T follicular helper cell (primary cell): ENCODE results near the gene NCAM1.

Source experiments
- DNase-seq: peaks from one replicate; pipeline ENCODE4 v3.0.0-alpha.2; 2020; ENCODE audit warnings: low read depth

NCAM1 gene

DNA sequence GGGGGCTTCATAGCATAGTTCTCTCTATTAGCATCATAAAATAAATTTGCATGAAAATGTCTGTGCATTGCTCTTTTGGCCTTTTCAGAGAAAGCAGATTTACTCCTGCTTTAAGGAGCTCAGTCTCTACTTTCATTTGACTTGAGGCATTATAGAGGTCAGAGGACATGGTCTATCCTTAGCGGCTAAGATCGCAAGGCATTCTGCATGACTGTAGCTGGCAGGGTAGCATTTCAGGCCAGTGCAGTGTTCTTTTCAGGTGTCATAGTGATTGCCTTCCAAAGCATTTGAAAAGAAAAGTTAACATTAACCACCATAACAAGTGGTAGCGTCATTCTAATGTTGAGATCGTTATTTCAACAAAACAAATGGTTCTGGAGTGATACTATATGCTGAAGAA lies 126.5 kb downstream of the NCAM1 start:
- DNase-seq: no peak

- DNase-seq: no peak
These were observed 129.7 kb downstream of the NCAM1 start for GRCh38 chr11:113090716-113091480.

DNA sequence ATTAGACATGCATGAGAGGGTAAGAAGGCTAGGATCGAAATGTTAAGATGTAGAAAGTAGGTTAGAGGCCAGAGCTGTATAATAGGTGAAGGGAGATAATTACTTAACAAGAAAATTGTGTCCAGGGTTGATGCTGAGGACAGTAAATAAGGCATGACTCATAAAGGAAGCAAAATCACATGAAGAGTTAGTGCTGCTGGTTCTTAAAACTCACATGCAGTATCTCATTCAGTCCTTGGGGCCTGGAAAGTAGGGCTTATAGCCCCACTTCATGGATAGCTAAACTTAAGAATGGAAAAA lies 130.2 kb downstream of the NCAM1 start:
- no peak for DNase-seq

DNA sequence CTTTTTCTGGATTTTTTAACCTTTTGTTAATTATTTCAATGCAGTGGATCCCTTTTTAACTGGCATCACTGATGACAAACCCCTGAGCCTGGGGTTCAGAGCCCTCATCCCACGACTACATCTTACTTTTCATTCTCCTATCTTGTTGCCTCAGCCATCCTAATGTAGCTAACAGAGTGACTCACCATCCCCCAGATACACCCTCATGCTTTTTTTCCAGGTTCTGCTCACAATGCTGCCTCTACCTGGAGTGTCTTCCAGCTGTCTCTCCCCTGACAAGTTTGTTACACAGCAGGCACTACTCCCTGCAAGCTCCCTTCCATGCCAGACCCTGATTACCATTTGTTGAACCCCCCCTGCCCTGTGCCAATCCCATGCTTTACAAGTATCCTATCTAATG lies 135.4 kb downstream of the NCAM1 start:
- no peak for DNase-seq

GRCh38 chr11:113103932-113104690 lies 142.9 kb downstream of the NCAM1 start:
- no peak for DNase-seq

GRCh38 chr11:113104691-113105251 lies 143.6 kb downstream of the NCAM1 start:
- no peak for DNase-seq

- DNase-seq: no peak
These were observed 144.4 kb downstream of the NCAM1 start for GRCh38 chr11:113105592-113105991.

- no peak for DNase-seq
These were observed 145.3 kb downstream of the NCAM1 start for GRCh38 chr11:113106507-113106906.

DNA sequence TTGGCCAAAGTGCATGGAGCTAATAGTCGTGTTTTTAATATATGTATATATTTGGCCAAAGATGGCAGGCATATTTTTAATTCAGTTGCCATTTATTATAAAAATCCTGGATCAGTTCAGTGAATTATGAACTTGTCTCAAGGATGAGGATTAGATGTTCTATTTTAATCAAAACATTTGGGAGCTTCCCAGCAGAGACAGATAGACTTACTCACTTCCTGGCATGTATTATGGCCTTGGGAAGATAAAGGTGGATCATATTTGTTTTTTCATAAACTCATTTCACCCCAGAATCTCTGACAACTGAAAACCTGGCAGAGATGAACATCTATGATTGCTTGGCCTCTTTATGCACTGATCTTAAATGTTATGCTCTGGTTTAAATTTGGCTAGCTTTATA lies 148.8 kb downstream of the NCAM1 start:
- no peak for DNase-seq

DNA sequence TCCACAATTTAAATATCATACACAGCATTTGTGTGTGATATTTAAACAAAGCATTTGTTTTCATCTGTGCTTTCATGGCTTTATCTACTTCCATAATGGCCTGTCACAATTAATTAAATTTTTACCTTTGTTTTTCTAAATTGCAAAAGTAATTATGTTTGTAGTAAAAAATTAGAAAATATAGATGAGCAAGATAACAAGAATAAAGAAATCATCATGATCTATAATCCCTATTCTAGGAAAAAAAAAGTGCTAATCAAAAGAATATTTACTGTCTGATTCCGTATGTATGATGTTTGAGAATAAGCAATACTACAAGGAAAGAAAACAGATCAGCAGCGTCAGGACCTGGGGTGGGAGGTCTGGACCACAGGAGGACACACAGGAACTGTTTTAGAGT lies 149.9 kb downstream of the NCAM1 start:
- no peak for DNase-seq

DNA sequence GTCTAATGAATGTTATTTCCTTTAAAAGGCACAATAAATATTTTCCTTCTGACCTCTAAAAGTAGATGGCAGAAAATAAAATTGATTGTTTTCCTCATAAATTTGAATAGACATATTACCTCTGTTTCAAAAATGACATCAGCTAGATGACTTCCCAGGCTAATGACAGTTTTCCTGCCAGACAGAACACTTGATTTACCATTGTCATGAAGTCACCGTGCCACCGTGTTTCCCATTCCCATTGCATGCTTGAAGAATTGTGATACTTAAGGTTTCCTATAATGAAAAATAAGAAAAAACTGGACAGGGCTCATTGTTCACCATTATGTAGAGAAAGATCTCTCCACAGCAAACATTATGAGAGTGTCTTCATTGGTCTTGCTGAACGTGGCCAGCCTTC lies 151.1 kb downstream of the NCAM1 start:
- no peak for DNase-seq

DNA sequence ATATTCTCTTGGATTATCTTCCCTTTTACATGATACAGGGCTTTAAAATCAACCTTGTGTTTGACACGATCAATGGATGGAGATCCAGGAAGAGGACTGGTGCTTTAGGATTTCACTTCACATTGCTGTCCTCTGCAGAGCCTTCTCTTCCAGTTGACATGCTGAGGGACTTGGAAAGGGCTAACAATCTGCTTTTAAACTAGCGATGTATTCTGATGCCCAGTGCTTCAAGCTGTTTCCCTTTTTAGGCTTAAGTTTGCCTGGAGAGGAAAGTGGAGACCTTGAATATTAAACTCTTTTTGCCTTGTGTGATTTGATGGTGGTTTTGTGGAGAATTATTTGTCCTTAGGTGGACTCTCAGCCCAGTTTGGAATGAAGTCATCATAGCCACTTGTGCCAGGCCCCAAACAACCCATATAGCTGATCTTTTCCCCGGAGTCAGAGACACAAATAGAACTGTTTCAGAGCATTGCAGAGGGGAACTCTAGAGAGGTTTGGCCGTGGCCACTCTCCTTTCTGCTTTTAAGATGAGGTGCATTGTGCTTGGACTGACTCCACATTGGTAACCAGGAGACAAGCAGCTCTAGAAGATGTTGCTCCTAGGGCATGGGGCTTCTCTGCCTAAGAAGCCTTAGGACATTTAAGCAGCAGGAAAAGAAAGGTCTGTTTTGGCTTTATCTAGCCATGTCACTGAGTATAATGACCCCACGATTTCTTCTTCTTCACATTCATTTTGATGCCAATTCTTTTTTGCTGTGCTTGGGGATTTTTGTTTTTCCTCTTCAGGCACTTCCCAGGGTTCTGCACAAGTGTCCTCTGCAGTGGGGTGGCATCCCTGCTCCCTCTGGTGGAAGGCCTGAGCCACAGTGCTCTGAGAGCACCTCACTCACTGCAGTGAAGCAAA lies 152.8 kb downstream of the NCAM1 start:
- DNase-seq: no peak

- no peak for DNase-seq
These were observed 153.4 kb downstream of the NCAM1 start for GRCh38 chr11:113114705-113115027.

GRCh38 chr11:113118104-113118503 lies 156.9 kb downstream of the NCAM1 start:
- DNase-seq: no peak

GRCh38 chr11:113119074-113119473 lies 157.9 kb downstream of the NCAM1 start:
- no peak for DNase-seq

DNA sequence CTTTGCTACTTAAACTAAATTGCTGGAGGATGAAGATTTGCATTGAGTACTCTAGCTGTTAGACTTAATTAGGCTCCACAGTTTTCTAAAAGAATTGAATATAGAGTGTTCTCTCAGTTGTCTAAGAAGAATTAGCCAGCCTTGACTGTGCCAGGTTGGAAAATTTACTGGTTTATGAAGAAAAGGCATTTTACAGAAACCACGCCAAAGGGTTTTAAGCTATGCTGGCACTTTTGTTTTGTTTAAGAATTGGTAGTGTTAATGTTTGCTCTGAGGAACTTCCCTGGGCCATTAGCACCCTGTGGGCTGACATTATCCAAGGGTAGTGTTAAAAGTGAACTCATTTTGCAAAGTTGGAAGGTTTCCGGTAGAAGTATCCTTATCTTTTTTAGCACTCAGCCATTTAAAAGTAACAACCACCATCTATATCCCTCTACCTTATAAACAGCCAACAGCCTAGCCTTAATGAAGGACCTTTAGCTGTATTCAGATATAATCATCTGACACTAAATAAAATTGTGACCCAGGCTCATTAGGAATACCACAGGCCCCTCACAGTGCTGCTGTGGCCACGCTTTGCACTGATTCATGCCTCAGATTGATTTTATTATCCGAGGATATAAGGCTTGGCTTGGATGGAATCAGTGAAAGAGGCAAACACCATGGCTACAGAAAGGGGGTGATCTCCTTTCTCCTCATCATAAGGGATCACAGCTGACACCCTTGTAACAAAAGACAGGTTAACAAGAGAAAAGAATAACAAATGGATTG lies 158.9 kb downstream of the NCAM1 start:
- DNase-seq: no peak

DNA sequence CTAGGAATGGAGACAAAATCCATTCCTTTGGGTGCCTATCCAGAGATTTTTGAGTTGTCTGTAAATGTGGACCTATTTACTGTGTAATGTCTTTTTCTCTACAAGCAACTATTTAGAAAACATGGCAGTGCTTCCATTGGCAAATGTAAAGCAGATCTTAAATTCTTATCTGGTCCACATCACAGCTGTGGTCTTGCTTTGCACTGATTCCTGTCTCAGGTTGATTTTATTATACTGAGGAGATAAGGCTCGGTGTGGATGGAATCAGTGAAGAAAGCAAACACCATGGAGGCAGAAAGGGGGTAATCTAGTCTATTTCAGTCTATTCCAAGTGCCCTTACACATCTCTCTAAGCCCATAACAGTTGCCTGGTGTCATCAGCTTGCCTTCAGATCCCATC lies 160.5 kb downstream of the NCAM1 start:
- no peak for DNase-seq

GRCh38 chr11:113124006-113124405 lies 162.8 kb downstream of the NCAM1 start:
- DNase-seq: no peak

DNA sequence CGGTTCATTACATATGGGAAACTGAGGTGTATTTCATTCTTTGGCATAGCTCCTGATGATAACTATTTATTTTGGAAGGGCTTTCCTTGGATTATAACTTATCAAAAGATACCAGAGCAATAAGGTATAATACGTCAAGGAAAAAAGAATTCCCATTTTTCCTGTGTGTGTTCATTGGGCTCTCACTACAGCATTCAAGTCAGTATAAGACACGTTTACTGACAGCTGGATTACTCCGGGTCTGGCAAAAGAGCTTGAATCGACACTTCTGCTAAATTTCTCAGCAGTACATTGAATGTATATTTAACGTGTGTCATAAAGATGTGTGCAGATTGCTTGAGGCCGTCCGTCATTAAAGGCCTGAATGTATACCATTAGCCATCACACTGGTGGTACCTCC lies 163.4 kb downstream of the NCAM1 start:
- no peak for DNase-seq

GRCh38 chr11:113129261-113129992 lies 168.2 kb downstream of the NCAM1 start:
- no peak for DNase-seq
